K562 (cell line): ENCODE data around the gene SIRT5. TPM values are rescaled to one million over a fixed set of nuclear protein-coding genes. Genes with fewer than 3 reads are reported as not detected.

Experiments used
- BMI1 ChIP-seq: fragments of 150-350 bp; IDR thresholded peaks from 2 replicates; pipeline ENCODE4 v1.6.1; 2014; ENCODE audit warnings: low read length
- ELF1 ChIP-seq: fragments of 200-800 bp; sonication (Bioruptor generic); IDR thresholded peaks from 2 replicates; pipeline ENCODE4 v1.6.1; 2016; ENCODE audit warnings: missing genetic modification characterization, missing compliant biosample characterization
- MITF ChIP-seq: IDR thresholded peaks from 2 replicates; pipeline ENCODE4 v1.6.1; 2014; ENCODE audit warnings: antibody characterized with exemption
- ZNF224 ChIP-seq: sonication (generic); formaldehyde crosslinking; IDR thresholded peaks from 2 replicates; pipeline ENCODE4 v1.8.0; 2022; ENCODE audit warnings: mild to moderate bottlenecking, missing genetic modification reagents
- polyA plus RNA-seq, 8 experiments: library from polyadenylated mRNA; depleted of rRNA in 4 of 8; stranded (reverse) in 5 of 8; unstranded in 3 of 8; fragments of >200 nt; fragmentation: Nextera tagmentation in 2 of 8; fragmentation: Illumina TruSeq in 1 of 8; extraction: Ambion mirVana in 2 of 8; extraction: Trizol in 1 of 8; gene quantifications; 2 replicates each; pipeline versions ENCODE4 v1.2.1 to v1.2.3, GENCODE V29; 2011 to 2014; ENCODE audit warnings: inconsistent platforms in 1 of 8, missing spikeins in 1 of 8
- total RNA-seq, 7 experiments: library from RNA; depleted of rRNA in 6 of 7; stranded (reverse); fragments of >200 nt in 6 of 7; fragmentation: Illumina TruSeq in 2 of 7; extraction: Trizol in 2 of 7; gene quantifications; 2 replicates each; pipeline versions ENCODE4 v1.2.1 to v1.2.3, GENCODE V29; 2011 to 2021; ENCODE audit warnings: low replicate concordance in 1 of 7
- TF ChIP-seq, protein P1 (sequence below): fragments of 450-650 bp; IDR thresholded peaks from 2 replicates; pipeline ENCODE4 v1.6.1; 2016; ENCODE audit warnings: mild to moderate bottlenecking, moderate library complexity
- TF ChIP-seq, protein P2 (sequence below): IDR thresholded peaks from 2 replicates; pipeline ENCODE4 v1.6.1; 2011; ENCODE audit warnings: borderline replicate concordance, low read depth, mild to moderate bottlenecking, moderate library complexity, low read length; ENCODE audit not compliant: insufficient read depth, poor library complexity, severe bottlenecking
- TF ChIP-seq, protein P3 (sequence below): sonication (generic); formaldehyde crosslinking; IDR thresholded peaks from 2 replicates; pipeline ENCODE4 v1.8.1; 2022; ENCODE audit warnings: missing genetic modification reagents
- TF ChIP-seq, protein P4 (sequence below): fragments of 450-650 bp; IDR thresholded peaks from 2 replicates; pipeline ENCODE4 v1.7.1; 2018; ENCODE audit warnings: mild to moderate bottlenecking, low read depth; ENCODE audit not compliant: partially characterized antibody

The SIRT5 gene
- total and polyA plus RNA-seq, 9 of the 15 experiments (the other 6 are each of a cell fraction or from before 2014, with no cell fraction given) = 2.1 to 15.7 (median 11.4) TPM

DNA sequence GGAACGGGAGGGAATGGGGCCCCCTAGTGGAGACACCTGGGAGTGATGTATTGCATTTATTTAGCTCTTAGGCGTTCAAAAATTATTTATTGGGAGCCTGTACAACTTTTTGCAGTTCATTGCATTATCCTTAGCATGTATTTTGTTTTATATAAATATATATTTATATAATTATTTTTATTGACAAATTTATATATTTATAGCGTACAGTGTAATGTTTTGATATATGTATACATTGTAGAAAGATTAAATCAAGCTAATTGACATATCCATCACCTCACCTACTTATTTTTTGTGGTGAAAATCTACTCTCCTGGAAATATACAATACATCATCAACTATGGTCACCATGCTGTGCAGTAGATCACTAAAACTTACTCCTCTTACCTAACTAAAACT lies 975 bp downstream of the SIRT5 start (continued):
- TF ChIP-seq, protein P1, sequence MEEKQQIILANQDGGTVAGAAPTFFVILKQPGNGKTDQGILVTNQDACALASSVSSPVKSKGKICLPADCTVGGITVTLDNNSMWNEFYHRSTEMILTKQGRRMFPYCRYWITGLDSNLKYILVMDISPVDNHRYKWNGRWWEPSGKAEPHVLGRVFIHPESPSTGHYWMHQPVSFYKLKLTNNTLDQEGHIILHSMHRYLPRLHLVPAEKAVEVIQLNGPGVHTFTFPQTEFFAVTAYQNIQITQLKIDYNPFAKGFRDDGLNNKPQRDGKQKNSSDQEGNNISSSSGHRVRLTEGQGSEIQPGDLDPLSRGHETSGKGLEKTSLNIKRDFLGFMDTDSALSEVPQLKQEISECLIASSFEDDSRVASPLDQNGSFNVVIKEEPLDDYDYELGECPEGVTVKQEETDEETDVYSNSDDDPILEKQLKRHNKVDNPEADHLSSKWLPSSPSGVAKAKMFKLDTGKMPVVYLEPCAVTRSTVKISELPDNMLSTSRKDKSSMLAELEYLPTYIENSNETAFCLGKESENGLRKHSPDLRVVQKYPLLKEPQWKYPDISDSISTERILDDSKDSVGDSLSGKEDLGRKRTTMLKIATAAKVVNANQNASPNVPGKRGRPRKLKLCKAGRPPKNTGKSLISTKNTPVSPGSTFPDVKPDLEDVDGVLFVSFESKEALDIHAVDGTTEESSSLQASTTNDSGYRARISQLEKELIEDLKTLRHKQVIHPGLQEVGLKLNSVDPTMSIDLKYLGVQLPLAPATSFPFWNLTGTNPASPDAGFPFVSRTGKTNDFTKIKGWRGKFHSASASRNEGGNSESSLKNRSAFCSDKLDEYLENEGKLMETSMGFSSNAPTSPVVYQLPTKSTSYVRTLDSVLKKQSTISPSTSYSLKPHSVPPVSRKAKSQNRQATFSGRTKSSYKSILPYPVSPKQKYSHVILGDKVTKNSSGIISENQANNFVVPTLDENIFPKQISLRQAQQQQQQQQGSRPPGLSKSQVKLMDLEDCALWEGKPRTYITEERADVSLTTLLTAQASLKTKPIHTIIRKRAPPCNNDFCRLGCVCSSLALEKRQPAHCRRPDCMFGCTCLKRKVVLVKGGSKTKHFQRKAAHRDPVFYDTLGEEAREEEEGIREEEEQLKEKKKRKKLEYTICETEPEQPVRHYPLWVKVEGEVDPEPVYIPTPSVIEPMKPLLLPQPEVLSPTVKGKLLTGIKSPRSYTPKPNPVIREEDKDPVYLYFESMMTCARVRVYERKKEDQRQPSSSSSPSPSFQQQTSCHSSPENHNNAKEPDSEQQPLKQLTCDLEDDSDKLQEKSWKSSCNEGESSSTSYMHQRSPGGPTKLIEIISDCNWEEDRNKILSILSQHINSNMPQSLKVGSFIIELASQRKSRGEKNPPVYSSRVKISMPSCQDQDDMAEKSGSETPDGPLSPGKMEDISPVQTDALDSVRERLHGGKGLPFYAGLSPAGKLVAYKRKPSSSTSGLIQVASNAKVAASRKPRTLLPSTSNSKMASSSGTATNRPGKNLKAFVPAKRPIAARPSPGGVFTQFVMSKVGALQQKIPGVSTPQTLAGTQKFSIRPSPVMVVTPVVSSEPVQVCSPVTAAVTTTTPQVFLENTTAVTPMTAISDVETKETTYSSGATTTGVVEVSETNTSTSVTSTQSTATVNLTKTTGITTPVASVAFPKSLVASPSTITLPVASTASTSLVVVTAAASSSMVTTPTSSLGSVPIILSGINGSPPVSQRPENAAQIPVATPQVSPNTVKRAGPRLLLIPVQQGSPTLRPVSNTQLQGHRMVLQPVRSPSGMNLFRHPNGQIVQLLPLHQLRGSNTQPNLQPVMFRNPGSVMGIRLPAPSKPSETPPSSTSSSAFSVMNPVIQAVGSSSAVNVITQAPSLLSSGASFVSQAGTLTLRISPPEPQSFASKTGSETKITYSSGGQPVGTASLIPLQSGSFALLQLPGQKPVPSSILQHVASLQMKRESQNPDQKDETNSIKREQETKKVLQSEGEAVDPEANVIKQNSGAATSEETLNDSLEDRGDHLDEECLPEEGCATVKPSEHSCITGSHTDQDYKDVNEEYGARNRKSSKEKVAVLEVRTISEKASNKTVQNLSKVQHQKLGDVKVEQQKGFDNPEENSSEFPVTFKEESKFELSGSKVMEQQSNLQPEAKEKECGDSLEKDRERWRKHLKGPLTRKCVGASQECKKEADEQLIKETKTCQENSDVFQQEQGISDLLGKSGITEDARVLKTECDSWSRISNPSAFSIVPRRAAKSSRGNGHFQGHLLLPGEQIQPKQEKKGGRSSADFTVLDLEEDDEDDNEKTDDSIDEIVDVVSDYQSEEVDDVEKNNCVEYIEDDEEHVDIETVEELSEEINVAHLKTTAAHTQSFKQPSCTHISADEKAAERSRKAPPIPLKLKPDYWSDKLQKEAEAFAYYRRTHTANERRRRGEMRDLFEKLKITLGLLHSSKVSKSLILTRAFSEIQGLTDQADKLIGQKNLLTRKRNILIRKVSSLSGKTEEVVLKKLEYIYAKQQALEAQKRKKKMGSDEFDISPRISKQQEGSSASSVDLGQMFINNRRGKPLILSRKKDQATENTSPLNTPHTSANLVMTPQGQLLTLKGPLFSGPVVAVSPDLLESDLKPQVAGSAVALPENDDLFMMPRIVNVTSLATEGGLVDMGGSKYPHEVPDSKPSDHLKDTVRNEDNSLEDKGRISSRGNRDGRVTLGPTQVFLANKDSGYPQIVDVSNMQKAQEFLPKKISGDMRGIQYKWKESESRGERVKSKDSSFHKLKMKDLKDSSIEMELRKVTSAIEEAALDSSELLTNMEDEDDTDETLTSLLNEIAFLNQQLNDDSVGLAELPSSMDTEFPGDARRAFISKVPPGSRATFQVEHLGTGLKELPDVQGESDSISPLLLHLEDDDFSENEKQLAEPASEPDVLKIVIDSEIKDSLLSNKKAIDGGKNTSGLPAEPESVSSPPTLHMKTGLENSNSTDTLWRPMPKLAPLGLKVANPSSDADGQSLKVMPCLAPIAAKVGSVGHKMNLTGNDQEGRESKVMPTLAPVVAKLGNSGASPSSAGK = no peak
- TF ChIP-seq, protein P2, sequence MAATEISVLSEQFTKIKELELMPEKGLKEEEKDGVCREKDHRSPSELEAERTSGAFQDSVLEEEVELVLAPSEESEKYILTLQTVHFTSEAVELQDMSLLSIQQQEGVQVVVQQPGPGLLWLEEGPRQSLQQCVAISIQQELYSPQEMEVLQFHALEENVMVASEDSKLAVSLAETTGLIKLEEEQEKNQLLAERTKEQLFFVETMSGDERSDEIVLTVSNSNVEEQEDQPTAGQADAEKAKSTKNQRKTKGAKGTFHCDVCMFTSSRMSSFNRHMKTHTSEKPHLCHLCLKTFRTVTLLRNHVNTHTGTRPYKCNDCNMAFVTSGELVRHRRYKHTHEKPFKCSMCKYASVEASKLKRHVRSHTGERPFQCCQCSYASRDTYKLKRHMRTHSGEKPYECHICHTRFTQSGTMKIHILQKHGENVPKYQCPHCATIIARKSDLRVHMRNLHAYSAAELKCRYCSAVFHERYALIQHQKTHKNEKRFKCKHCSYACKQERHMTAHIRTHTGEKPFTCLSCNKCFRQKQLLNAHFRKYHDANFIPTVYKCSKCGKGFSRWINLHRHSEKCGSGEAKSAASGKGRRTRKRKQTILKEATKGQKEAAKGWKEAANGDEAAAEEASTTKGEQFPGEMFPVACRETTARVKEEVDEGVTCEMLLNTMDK = peak; percentile 84
- no peak for TF ChIP-seq ELF1 (tag)
- no peak for TF ChIP-seq ZNF224 (CRISPR knock-in tag)
- TF ChIP-seq, protein P3, sequence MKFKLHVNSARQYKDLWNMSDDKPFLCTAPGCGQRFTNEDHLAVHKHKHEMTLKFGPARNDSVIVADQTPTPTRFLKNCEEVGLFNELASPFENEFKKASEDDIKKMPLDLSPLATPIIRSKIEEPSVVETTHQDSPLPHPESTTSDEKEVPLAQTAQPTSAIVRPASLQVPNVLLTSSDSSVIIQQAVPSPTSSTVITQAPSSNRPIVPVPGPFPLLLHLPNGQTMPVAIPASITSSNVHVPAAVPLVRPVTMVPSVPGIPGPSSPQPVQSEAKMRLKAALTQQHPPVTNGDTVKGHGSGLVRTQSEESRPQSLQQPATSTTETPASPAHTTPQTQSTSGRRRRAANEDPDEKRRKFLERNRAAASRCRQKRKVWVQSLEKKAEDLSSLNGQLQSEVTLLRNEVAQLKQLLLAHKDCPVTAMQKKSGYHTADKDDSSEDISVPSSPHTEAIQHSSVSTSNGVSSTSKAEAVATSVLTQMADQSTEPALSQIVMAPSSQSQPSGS = no peak
- no peak for TF ChIP-seq BMI1
- TF ChIP-seq MITF = no peak
- TF ChIP-seq, protein P4, sequence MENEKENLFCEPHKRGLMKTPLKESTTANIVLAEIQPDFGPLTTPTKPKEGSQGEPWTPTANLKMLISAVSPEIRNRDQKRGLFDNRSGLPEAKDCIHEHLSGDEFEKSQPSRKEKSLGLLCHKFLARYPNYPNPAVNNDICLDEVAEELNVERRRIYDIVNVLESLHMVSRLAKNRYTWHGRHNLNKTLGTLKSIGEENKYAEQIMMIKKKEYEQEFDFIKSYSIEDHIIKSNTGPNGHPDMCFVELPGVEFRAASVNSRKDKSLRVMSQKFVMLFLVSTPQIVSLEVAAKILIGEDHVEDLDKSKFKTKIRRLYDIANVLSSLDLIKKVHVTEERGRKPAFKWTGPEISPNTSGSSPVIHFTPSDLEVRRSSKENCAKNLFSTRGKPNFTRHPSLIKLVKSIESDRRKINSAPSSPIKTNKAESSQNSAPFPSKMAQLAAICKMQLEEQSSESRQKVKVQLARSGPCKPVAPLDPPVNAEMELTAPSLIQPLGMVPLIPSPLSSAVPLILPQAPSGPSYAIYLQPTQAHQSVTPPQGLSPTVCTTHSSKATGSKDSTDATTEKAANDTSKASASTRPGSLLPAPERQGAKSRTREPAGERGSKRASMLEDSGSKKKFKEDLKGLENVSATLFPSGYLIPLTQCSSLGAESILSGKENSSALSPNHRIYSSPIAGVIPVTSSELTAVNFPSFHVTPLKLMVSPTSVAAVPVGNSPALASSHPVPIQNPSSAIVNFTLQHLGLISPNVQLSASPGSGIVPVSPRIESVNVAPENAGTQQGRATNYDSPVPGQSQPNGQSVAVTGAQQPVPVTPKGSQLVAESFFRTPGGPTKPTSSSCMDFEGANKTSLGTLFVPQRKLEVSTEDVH = no peak
